ENCODE data around the gene CHAT.
"Not testable (repeated sequence)": the region's sequence is repeated elsewhere in the genome, so short reads cannot be mapped to it uniquely, and the experiment has no call there.

Gene CHAT

DNA sequence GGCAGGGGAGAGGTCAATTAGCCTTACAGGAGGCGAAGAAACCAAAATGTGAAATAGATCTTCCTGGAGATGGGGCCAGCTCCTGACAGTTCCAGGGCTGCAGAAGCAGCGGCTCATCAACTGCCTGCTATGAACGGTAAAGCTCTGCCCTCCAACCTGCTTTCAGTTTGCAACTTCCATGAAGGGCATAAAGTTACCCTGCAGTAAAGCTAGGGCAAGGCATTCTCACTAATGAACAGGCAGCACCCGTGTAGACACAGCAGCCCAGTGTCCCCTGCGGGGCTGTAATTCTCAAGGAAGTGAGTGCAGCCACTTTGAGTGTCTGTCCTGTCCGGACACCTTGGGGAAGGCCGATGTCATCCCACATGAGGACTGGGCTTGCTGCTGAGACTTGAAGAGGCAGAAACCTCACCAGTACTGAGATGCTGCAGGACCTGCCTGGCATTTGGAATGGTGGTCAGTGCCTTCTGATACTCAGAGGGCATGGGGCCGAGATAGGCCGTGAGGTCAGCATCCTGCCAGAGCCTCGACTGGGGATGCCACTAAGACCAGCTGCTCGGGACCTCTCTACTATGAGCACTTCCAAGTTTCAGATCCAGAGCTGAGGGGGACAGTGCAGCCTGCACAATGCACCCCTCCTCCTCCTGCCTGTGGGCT is 39.6 kb downstream of the CHAT start:
- no peak for DNase-seq (ENCODE audit: low read depth in 2 of 2)

GRCh38 chr10:49654036-49654693 is 40.3 kb downstream of the CHAT start:
- no peak for DNase-seq (ENCODE audit: low read depth in 2 of 2)

DNA sequence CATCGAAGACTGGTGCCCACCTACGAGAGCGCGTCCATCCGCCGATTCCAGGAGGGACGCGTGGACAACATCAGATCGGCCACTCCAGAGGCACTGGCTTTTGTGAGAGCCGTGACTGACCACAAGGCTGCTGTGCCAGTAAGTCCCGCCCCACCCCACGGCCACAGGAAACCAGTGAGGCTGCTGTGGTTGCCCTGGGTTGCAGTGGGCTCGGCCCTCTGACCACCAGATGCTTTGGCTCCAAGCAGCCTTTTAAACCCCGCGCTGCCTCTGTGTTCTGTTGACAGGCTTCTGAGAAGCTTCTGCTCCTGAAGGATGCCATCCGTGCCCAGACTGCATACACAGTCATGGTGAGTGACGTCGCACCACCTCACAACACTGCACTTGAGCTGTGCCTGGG is 41.3 kb downstream of the CHAT start:
- no peak for DNase-seq (ENCODE audit: low read depth in 2 of 2)

- no peak for DNase-seq (ENCODE audit: low read depth in 2 of 2)
Measured at GRCh38 chr10:49656845-49657493, 43.1 kb downstream of the CHAT start.

DNA sequence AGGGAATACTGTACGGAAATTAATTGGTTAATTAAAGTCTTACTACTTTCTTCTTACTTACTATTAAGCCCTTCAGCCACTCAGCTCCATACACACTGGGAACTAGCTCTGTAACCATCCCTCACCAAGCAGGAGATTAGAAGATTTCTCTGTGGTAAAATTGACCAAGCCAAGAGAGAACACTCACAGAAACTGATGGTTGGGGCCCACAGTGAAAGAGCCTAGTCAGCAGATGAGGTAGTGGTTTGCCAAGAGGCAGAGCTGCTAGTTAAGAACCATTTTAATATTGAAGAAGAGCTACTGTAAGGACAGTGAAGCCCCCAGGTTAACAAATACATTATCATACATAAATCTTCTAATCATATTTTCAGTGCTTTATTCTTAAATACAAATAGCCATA is 43.8 kb downstream of the CHAT start:
- DNase-seq (ENCODE audit: low read depth in 2 of 2), result no peak

DNA sequence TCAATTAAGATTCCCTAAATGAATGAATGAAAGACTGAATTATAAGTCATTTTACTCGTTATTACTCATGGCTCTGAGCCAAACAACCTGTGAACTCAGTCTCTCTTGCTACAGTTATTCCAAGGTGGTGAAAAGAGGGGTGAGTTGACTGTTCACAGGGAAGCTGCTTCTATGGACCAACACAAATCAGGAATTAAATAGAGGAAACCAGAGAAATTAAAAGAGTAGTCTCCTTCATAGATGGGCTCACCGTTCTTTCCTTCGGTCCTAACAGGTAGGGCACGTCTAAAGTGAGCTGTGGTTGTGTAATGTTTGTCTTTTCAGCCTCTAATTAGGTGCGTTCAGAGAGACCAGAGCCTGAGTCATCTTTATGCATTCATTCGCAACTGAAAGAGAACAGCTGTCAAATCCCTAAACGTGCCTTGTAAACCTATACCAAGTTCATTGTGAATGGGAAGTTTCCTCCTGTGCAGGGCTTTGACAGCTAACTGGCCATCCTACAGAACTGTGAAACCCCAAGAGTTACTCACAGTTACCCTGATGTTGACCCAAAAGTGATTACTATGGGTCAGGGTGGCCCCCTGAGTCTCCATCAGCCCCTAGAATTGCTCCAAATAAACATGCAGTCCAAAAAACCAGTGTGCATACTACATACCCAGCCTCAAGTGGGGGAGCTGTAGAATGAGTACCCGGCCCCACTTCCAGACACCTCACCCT is 47.5 kb downstream of the CHAT start:
- no peak for DNase-seq (ENCODE audit: low read depth in 2 of 2)

- no peak for DNase-seq (ENCODE audit: low read depth in 2 of 2)
Measured at GRCh38 chr10:49662169-49662830, 48.5 kb downstream of the CHAT start.

- DNase-seq (ENCODE audit: low read depth in 2 of 2), result no peak
Measured at GRCh38 chr10:49663596-49663995, 49.8 kb downstream of the CHAT start.

DNA sequence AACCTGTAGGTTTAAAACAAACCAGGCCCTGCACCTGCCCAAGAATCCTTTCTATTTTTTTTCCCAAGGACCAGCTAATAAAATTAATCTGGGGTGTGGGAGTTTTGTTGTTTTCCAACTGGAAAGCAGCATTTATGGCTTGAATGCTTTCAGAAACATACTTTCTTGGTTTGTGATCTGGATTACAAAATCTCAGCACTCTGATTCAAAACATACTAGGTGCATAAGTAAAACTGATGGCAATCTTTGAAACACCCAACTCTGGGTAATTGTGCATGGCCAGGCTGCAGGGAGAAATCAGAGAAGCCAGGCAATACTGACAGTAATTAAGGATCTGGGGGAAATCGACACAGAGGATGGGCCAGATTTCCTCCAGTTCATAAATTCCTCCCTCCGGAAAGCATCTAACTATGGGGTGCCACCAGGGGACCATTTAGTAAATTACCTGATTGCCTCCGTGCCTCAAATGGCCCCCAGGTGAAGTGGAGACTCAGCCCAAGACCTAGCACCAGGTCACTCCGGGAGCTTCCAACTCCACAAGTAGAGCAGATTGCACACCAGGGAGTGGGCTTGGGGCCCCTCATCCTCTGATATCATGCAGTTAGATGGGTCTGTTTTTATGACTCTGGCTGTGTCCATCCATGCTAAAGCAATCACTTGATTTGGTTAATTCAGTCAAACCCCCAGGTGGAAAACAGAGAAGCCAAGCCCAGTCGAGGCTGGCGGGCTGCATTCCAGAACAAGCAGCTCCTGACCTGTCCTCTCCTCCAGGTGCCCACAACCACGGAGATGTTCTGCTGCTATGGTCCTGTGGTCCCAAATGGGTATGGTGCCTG is 50.4 kb downstream of the CHAT start:
- no peak for DNase-seq (ENCODE audit: low read depth in 2 of 2)

DNA sequence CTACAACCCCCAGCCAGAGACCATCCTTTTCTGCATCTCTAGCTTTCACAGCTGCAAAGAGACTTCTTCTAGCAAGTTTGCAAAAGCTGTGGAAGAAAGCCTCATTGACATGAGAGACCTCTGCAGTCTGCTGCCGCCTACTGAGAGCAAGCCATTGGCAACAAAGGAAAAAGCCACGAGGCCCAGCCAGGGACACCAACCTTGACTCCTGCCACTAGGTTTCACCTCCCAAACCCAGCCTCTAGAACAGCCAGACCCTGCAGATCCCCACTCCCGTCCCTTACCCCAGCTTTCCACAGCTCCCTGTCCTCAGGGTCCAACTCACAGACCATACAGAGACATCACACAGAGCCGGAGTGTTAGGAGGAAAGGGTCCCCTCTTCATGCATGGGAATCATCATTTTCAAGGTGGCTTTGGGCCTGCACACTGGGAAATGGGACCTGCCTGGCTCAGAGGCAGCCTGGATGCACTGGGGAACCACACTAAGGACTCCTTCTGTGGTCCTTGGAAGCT is 51.1 kb downstream of the CHAT start:
- DNase-seq (ENCODE audit: low read depth in 2 of 2), result no peak

DNA sequence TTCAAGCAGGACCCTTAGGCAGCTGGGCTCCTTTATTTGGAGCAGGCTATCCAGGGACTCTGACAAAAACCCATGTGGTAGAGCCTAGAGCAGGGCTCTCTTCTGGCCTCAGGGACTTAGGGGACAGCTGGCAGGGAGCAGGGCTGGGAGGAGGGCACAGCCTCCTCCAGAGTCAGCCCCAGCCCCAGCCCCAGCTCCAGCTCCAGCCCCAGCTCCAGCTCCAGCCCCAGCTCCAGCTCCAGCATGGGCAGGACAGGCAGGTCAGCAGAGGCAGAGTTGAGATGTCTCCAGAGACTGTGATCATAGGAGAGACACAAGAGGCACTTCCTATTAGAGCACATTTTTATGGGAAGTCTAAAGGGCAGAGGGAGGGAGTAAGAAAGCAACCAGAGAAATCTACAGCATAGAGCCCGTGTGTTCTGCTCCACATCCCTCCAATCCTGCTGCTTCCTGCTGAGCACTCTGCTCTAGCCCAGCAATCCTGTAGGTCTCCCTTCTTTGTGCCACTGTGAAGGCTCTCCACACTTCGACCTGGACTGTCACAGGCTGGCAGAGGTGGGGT is 52.3 kb downstream of the CHAT start:
- DNase-seq (ENCODE audit: low read depth in 2 of 2), result no peak

DNA sequence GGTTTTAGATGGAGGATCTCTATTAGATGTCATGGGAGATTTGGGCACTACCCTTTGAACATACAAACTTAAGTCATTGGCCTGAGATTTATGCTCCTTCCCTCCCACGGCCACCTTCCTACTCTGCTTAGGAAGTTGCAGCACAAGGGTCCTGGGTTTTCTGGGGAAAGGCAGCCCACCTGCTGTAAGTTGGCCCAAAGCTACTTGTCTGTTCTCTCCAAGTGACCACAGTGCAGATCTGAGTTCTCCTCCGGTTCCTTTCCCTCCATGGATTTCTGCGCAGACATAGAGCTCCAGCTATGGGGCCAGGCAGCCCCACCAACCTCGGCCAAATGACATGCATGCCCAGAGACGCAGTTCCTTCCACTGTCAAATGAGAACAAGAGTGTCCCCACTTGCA is 52.8 kb downstream of the CHAT start:
- no peak for DNase-seq (ENCODE audit: low read depth in 2 of 2)

DNA sequence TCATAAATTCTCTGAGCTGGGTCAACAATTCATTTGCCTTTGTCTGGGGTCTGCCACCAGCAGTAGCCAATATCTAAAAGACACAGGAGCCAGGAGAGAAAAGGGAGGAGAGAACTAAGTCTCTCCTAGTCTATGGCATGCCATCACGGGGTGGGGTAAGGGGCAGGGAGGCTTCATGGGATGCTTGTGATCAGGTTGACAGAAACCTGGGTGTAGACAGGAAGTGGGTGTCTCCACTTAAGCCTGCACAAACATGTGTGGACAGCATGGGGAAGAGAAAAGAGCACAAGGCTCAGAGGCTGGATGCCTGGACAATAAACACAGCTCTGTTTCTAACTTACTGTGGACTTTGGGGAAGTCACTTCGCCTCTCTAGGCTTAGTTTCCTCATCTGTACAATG is 54.2 kb downstream of the CHAT start:
- DNase-seq (ENCODE audit: low read depth in 2 of 2), result no peak

DNA sequence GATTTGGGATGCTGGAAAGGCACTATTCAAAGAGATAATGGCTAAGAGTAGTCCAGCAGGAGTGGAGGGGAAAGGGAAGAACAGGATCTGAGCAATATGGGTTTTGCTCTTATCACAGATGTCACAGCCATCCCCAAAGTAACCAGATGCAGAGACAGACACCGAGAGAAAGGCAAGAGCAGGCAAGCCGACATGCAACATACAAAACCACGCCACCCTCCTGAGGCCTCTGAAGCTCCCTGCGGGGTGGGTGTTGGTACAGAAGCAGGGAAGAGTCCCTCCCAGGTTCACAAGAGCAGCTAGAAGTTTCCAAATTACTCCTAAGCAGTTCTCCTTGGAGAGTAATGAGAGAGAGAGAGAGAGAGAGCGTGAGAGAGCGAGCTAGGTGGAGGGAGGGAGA is 54.8 kb downstream of the CHAT start:
- DNase-seq (ENCODE audit: low read depth in 2 of 2), result no peak

DNA sequence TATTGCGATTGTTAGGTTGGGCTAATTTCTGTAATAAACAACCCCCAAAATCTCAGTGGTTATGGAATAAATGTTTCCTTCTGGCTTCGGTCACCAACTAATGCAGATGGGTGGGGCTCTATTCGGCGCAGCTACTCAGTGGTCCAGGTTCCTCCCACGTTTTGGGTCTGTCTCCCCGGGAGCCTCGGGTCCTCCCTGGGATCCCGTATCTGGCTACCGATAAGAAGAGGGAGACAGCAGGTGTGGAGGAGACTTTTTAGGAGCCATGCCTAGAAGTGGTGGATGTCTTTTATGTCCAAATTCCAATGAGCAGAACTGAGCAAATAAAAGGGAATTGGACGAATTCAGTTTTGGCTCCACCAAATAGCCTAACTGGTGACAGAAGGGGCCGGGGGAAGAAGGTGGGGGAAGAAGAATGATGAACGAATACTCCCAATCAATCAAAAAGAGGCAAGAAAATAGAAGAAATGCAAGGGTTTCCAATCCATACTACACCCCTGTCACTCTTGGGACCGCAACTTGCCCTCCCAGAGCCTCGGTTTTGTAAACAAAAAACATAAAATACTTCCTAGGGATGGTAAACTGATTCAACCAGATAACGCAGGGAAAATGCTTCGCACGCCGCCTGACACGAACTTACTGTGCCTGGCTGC is 65.1 kb downstream of the CHAT start:
- no peak for DNase-seq (ENCODE audit: low read depth in 2 of 2)

DNA sequence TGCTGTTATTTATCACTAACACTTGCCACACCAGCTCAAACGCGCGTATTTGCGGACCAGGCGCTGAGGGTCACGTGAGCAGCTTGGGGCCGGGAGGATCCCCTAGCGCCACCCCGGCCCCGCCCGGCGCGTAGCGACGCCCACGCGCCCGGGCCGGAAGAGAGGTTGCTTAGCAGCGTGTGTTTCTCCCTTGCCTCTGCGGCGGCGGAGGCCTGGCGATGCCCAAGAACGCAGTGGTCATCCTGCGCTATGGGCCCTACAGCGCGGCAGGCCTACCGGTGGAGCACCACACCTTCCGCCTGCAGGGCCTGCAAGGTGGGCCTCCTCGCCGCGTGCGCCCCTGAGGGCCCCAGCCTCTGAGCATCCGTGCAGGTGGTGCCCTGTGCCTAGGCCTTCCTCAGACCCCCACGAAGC is 65.7 kb downstream of the CHAT start, which contains the start of gene C10orf53:
Gene C10orf53, plus strand, starts transcription at position 172 of the 414 bp plus-strand sequence. Its CDS starts 47 bp downstream, at position 219.
- DNase-seq (ENCODE audit: low read depth in 2 of 2), result no peak

GRCh38 chr10:49682449-49682848 is 68.6 kb downstream of the CHAT start:
- DNase-seq (ENCODE audit: low read depth in 2 of 2), result not testable (repeated sequence)

DNA sequence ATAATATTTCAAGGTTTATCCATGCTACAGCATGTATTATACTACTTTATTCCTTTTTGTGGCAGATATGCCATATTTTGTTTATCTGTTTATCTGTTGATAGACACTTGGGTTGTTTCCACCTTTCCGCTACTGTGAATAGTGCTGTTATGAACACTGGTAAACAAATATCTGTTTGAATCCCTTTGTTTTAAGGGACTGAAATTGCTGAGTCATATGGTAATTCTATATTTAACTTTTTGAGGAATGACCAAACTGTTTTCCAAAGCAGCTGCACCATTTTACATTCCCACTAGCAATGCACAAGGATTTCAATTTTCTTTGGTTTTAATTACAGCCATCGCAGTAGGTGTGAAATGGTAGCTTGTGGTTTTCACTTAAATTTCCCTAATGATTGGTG is 69.0 kb downstream of the CHAT start:
- no peak for DNase-seq (ENCODE audit: low read depth in 2 of 2)

DNA sequence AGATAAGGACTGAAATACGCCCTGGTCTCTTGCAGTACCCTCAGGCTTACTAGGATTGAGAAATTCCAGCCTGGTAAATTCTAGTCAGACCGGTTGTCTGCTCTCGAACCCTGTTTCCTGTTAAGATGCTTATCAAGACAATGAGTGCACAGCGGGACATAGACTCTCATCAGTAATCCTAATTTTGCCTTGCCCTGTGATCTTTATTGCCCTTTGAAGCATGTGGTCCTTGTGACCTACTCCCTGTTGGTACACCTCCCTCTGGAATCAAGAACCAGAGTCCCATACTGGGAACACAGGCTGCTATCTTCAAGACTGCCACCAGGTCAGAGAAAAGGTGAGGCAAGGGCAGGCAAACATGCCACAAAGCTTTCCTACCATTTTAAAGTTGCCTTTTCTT is 72.8 kb downstream of the CHAT start:
- DNase-seq (ENCODE audit: low read depth in 2 of 2), result no peak

- DNase-seq (ENCODE audit: low read depth in 2 of 2), result no peak
Measured at GRCh38 chr10:49688261-49688846, 74.5 kb downstream of the CHAT start.

Measured in activated CD4-positive, alpha-beta T cell treated with anti-CD3 and anti-CD28 coated beads for 24 hours (primary cell).